GM12878 (cell line): Measurements from ENCODE around the gene SLC25A42.

Experiments
- TF ChIP-seq, protein P1 (sequence below), 3 experiments: IDR thresholded peaks in 2 of 3; conservative IDR thresholded peaks in 1 of 3; 2 replicates each; pipeline ENCODE4 v1.5.1; 2011; ENCODE audit warnings: low read depth in 3 of 3, low read length in 3 of 3, mild to moderate bottlenecking in 3 of 3, control low read depth in 2 of 3, moderate library complexity in 2 of 3, inconsistent platforms in 1 of 3, mixed read lengths in 1 of 3; ENCODE audit not compliant: control insufficient read depth in 2 of 3, insufficient read depth in 1 of 3; ENCODE audit errors: extremely low read depth in 1 of 3
- TF ChIP-seq, protein P2 (sequence below): IDR thresholded peaks from 2 replicates; pipeline ENCODE4 v1.6.1; 2012; ENCODE audit warnings: low read depth, low read length, improper control_type of control experiment

DNA sequence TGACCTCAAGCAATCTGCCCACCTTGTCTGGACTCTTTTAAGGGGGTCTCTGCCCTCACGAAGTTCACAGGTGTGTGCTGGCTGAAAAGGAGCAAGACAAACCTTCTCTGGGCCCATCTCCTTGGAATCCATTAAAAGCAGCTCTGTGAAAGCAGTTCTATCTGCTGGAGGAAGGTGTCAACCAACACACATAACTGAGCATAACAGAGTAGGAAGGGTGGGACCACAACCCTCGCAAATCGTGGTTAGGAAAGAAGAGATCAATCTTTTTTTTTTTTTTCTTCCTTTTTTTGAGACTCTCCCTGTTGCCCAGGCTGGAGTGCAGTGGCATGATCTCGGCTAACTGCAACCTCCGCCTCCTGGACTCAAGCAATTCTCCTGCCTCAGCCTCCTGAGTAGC is 31.9 kb upstream of the SLC25A42 start:
- TF ChIP-seq, protein P1, sequence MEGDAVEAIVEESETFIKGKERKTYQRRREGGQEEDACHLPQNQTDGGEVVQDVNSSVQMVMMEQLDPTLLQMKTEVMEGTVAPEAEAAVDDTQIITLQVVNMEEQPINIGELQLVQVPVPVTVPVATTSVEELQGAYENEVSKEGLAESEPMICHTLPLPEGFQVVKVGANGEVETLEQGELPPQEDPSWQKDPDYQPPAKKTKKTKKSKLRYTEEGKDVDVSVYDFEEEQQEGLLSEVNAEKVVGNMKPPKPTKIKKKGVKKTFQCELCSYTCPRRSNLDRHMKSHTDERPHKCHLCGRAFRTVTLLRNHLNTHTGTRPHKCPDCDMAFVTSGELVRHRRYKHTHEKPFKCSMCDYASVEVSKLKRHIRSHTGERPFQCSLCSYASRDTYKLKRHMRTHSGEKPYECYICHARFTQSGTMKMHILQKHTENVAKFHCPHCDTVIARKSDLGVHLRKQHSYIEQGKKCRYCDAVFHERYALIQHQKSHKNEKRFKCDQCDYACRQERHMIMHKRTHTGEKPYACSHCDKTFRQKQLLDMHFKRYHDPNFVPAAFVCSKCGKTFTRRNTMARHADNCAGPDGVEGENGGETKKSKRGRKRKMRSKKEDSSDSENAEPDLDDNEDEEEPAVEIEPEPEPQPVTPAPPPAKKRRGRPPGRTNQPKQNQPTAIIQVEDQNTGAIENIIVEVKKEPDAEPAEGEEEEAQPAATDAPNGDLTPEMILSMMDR (IDR thresholded peaks at IDR 0.05 in 2 of 3, conservative IDR thresholded peaks at IDR 0.05 in 1 of 3; ENCODE audit: control insufficient read depth in 2 of 3, extremely low read depth in 1 of 3, insufficient read depth in 1 of 3, low read depth in 3 of 3, low read length in 3 of 3), result no peak
- TF ChIP-seq, protein P2, sequence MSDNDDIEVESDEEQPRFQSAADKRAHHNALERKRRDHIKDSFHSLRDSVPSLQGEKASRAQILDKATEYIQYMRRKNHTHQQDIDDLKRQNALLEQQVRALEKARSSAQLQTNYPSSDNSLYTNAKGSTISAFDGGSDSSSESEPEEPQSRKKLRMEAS, result no peak
